IMR-90 (cell line): ENCODE results near the gene HTRA2.

Source experiments
- CTCF ChIP-seq: conservative IDR thresholded peaks from 2 replicates; pipeline ENCODE4 v1.5.1; 2012; ENCODE audit warnings: mild to moderate bottlenecking, low read depth, low read length, improper control_type of control experiment
- MXI1 ChIP-seq: IDR thresholded peaks from 2 replicates; pipeline ENCODE4 v1.6.1; 2012; ENCODE audit warnings: low read depth, mild to moderate bottlenecking, low read length, moderate library complexity, borderline replicate concordance
- POLR2A ChIP-seq: IDR thresholded peaks from 2 replicates; pipeline ENCODE4 v1.6.1; 2012; ENCODE audit warnings: mild to moderate bottlenecking, low read depth, low read length
- RAD21 ChIP-seq: IDR thresholded peaks from 2 replicates; pipeline ENCODE4 v1.6.1; 2012; ENCODE audit warnings: low read length, improper control_type of control experiment
- RCOR1 ChIP-seq: IDR thresholded peaks from 2 replicates; pipeline ENCODE4 v1.6.1; 2012; ENCODE audit warnings: mild to moderate bottlenecking, low read length, improper control_type of control experiment; ENCODE audit not compliant: insufficient replicate concordance
- SMC3 ChIP-seq: fragments of 150-350 bp; IDR thresholded peaks from 2 replicates; pipeline ENCODE4 v1.6.1; 2016; ENCODE audit warnings: low read depth, mild to moderate bottlenecking, antibody characterized with exemption, low read length, moderate library complexity
- TF ChIP-seq, protein P1 (sequence below): fragments of 150-350 bp; IDR thresholded peaks from 2 replicates; pipeline ENCODE4 v1.6.1; 2017; ENCODE audit warnings: mild to moderate bottlenecking, antibody characterized with exemption, low read length, low read depth

DNA sequence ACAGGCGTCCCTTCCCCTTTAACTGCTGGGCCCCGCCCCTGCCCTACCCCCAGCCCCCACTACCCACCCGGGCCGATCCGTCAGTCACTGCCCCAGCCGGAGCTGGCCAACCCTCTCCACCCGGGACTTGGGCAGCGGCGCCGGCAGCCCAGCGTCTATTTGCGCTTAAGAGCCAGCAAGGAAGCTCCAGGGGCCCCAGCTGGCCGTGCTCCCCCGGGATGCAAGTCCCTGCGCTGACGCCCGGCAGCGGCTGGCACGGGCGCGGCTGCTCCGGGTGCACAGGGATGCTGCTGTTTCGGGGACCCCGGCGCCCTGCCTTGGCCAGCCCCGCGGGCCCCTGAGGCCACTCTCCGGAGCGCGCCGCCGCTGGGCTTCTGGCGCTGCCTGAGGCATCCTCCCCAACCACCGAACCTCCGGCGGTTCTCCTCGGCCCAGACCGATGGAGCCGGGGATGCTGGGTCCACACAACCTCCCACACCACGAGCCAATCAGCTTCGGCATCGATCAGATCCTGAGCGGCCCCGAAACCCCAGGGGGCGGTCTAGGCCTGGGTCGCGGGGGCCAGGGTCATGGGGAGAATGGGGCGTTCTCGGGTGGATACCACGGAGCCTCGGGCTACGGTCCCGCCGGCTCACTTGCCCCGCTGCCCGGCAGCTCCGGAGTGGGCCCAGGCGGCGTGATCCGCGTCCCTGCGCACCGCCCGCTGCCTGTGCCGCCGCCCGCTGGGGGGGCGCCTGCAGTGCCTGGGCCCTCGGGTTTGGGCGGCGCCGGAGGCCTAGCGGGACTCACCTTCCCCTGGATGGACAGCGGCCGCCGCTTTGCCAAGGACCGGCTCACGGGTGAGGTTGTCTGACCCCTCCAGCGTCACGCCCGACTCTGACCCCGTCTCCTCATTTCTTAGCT lies 15.1 kb upstream of the HTRA2 start, which contains the start of gene TLX2:
- TF ChIP-seq CTCF (no peak), POLR2A (no peak), RCOR1 (no peak), MXI1 (no peak), SMC3 (no peak), RAD21 (no peak)
- TF ChIP-seq, protein P1, sequence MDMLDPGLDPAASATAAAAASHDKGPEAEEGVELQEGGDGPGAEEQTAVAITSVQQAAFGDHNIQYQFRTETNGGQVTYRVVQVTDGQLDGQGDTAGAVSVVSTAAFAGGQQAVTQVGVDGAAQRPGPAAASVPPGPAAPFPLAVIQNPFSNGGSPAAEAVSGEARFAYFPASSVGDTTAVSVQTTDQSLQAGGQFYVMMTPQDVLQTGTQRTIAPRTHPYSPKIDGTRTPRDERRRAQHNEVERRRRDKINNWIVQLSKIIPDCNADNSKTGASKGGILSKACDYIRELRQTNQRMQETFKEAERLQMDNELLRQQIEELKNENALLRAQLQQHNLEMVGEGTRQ: no peak
